Caco-2 (cell line): ENCODE data around the gene TCN2. TPM values are rescaled to one million over a fixed set of nuclear protein-coding genes. Genes with fewer than 3 reads are reported as not detected.

Source experiments
- BruUV-seq: library from RNA; stranded (reverse); fragments of 400-500 nt; replicated peaks from 2 replicates; lab custom pipeline; 2021; lab: Mats Ljungman, UMichigan
- CTCF ChIA-PET: fragments of 300-600 bp; sonication (Branson Sonifier 250); formaldehyde crosslinking; loops from one replicate; lab custom pipeline; 2022; ENCODE audit warnings: antibody characterized with exemption; lab: Charles Lee
- POLR2A ChIA-PET: fragments of 300-600 bp; sonication (Branson Sonifier 250); formaldehyde crosslinking; loops from one replicate; lab custom pipeline; 2022; ENCODE audit warnings: antibody characterized with exemption; lab: Charles Lee
- DNase-seq, 2 experiments: peaks; one replicate each; pipeline versions ENCODE4 v3.0.0 to v3.0.0-alpha.2; 2020 to 2022
- H3K27me3 ChIP-seq: replicated peaks from 2 replicates; pipeline ENCODE4 v1.6.0; 2011; ENCODE audit warnings: low read length; ENCODE audit not compliant: control insufficient read depth, insufficient read depth
- H3K36me3 ChIP-seq: 2 replicates; pipeline ENCODE4 v1.5.1; 2011; ENCODE audit warnings: low read length; ENCODE audit not compliant: control insufficient read depth, insufficient read depth
- H3K4me1 ChIP-seq: fragments of 250-450 bp; sonication (Bioruptor Pico); 2 replicates; pipeline ENCODE4 v1.5.1; 2020; ENCODE audit warnings: mild to moderate bottlenecking
- H3K4me3 ChIP-seq: 2 replicates; pipeline ENCODE4 v1.5.1; 2011; ENCODE audit warnings: low read depth, mild to moderate bottlenecking, control low read depth, low read length
- H3K9me3 ChIP-seq: fragments of 250-450 bp; sonication (Bioruptor Pico); 2 replicates; pipeline ENCODE4 v1.5.1; 2020; ENCODE audit warnings: mild to moderate bottlenecking, moderate library complexity
- H3K27ac Mint-ChIP-seq: one replicate; pipeline ENCODE4 v1.8.0; 2022; ENCODE audit warnings: mixed read lengths; ENCODE audit not compliant: unreplicated experiment
- H3K27me3 Mint-ChIP-seq: one replicate; pipeline ENCODE4 v1.8.0; 2022; ENCODE audit warnings: mixed read lengths; ENCODE audit not compliant: insufficient read depth, unreplicated experiment
- H3K36me3 Mint-ChIP-seq: one replicate; pipeline ENCODE4 v1.8.0; 2022; ENCODE audit warnings: mild to moderate bottlenecking, mixed read lengths; ENCODE audit not compliant: insufficient read depth, unreplicated experiment
- H3K4me1 Mint-ChIP-seq: one replicate; pipeline ENCODE4 v1.8.0; 2022; ENCODE audit warnings: low read depth, mixed read lengths; ENCODE audit not compliant: unreplicated experiment
- H3K4me3 Mint-ChIP-seq: one replicate; pipeline ENCODE4 v1.8.0; 2022; ENCODE audit warnings: mild to moderate bottlenecking, moderate library complexity, mixed read lengths; ENCODE audit not compliant: unreplicated experiment
- H3K9me3 Mint-ChIP-seq: one replicate; pipeline ENCODE4 v1.8.0; 2022; ENCODE audit warnings: mixed read lengths; ENCODE audit not compliant: unreplicated experiment
- intact Hi-C: fragments of 100-400 bp; cut with micrococcal nuclease; formaldehyde crosslinking; loops from one replicate; pipeline ENCODE4 v1.10.0; 2022; ENCODE audit not compliant: unreplicated experiment
- total RNA-seq: library from RNA; stranded (reverse); gene quantifications from 2 replicates; pipeline ENCODE4 v1.2.3, GENCODE V29; 2022
- TF ChIP-seq, protein P1 (sequence below), 2 experiments: fragments of 200-600 bp in 1 of 2; IDR thresholded peaks; 1 replicate in 1 of 2; 2 replicates in 1 of 2; pipeline versions ENCODE4 v1.5.1 to v1.8.0; 2011 to 2022; ENCODE audit warnings: antibody characterized with exemption in 1 of 2, control low read depth in 1 of 2, inconsistent platforms in 1 of 2, low read depth in 1 of 2, low read length in 1 of 2, mild to moderate bottlenecking in 1 of 2, moderate library complexity in 1 of 2; ENCODE audit not compliant: insufficient read depth in 1 of 2, severe bottlenecking in 1 of 2, unreplicated experiment in 1 of 2

Gene TCN2
- total RNA-seq, 1 experiment from 2014 or later: 13.8 TPM

DNA sequence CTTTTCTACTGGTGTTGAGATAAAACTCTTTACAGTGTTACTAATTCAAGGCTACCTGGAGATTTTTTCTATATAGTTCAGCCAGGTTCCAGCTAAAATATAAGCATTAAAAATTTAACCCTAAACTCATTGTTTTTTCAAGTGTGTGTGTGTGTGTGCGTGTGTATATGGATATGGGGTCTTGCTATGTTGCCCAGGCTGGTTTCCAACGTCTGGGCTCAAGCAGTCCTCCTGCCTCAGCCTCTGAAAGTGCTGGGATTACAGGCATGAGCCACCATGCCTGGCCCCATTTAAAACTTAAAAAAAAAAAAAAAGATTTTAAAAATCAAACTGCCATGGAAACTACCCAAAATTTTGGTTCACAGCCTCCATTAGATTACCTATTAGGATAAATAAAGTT, 10.8 kb upstream of the TCN2 start:
- ChIA-PET POLR2A (no interaction called here), CTCF (interaction anchor here (0.6 kb wide), 1 partner anchor 10 kb away, joined by 4 read pairs; no protein-coding TSS in a partner anchor)
- H3K9me3 ChIP-seq: no peaks in the 10 kb centered on the region
- no TSS peak for BruUV-seq
- Mint-ChIP-seq H3K4me1 (no peaks in the 10 kb centered on the region), H3K4me3 (no peak overlapping the region), H3K27me3 (peaks cover 4% of the 10 kb centered on the region), H3K36me3 (no peaks in the 10 kb centered on the region), H3K9me3 (no peaks in the 10 kb centered on the region), H3K27ac (no peak overlapping the region)
- no peaks in the 10 kb centered on the region for H3K4me1 ChIP-seq
- H3K27me3 ChIP-seq: no peaks in the 10 kb centered on the region
- intact Hi-C loops: no loop called here
- H3K36me3 ChIP-seq: no peaks in the 10 kb centered on the region
- H3K4me3 ChIP-seq: no peak overlapping the region
- TF ChIP-seq, protein P1, sequence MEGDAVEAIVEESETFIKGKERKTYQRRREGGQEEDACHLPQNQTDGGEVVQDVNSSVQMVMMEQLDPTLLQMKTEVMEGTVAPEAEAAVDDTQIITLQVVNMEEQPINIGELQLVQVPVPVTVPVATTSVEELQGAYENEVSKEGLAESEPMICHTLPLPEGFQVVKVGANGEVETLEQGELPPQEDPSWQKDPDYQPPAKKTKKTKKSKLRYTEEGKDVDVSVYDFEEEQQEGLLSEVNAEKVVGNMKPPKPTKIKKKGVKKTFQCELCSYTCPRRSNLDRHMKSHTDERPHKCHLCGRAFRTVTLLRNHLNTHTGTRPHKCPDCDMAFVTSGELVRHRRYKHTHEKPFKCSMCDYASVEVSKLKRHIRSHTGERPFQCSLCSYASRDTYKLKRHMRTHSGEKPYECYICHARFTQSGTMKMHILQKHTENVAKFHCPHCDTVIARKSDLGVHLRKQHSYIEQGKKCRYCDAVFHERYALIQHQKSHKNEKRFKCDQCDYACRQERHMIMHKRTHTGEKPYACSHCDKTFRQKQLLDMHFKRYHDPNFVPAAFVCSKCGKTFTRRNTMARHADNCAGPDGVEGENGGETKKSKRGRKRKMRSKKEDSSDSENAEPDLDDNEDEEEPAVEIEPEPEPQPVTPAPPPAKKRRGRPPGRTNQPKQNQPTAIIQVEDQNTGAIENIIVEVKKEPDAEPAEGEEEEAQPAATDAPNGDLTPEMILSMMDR (IDR thresholded peaks at IDR 0.05; ENCODE audit: insufficient read depth in 1 of 2, low read depth in 1 of 2, low read length in 1 of 2, severe bottlenecking in 1 of 2, unreplicated experiment in 1 of 2): no peak
- no peak for DNase-seq

DNA sequence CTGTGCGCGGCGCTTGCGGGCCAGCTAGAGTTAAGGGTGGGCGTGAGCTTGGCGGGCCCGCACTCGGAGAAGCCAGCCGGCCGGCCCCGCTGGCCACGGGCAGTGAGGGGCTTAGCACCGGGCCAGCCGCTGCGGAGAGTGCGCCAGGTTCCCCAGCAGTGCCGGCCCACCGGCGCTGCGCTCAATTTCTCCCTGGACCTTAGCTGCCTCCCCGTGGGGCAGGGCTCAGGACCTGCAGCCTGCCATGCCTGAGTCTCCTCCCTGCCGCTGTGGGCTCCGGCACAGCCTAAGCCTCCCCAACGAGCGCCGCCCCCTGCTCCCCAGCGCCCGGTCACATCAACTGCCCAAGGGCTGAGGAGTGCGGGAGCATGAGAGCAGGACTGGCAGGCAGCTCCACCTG, 10.1 kb upstream of the TCN2 start:
- no peaks in the 10 kb centered on the region for H3K36me3 Mint-ChIP-seq
- no peaks in the 10 kb centered on the region for H3K9me3 Mint-ChIP-seq
- Histone ChIP-seq H3K36me3 (no peaks in the 10 kb centered on the region), H3K4me1 (no peaks in the 10 kb centered on the region), H3K4me3 (no peak overlapping the region), H3K9me3 (no peaks in the 10 kb centered on the region), H3K27me3 (no peaks in the 10 kb centered on the region)
- peaks cover 4% of the 10 kb centered on the region for H3K27me3 Mint-ChIP-seq
- TF ChIP-seq, protein P1 (IDR thresholded peaks at IDR 0.05; ENCODE audit: insufficient read depth in 1 of 2, low read depth in 1 of 2, low read length in 1 of 2, severe bottlenecking in 1 of 2, unreplicated experiment in 1 of 2): no peak
- CTCF ChIA-PET: interaction anchor here (1.1 kb wide), 1 partner anchor 9 kb away, joined by 3 read pairs; no protein-coding TSS in a partner anchor
- no peak overlapping the region for H3K27ac Mint-ChIP-seq
- DNase-seq: no peak
- BruUV-seq: no TSS peak
- no peak overlapping the region for H3K4me3 Mint-ChIP-seq
- H3K4me1 Mint-ChIP-seq: no peaks in the 10 kb centered on the region
- intact Hi-C loops: no loop called here
- POLR2A ChIA-PET: interaction anchor here (0.6 kb wide), 2 partner anchors 11 to 31 kb away, joined by 3 read pairs; partner anchors contain the start of gene TCN2

DNA sequence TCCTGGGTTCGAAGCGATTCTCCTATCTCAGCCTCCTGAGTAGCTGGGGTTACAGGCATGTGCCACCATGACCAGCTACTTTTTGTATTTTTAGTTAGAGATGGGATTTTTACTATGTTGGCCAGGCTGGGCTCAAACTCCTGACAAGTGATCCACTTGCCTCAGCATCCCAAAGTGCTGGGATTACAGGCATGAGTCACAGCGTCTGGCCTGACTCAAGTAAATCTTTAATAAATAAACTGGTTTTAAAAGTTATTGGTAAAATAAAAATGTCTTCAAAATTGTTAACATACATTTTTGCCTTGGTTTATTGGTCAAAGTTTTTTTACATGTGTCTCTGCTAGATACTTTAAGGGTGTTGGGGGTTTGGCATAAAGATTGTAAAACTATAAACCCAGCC, 8.0 kb upstream of the TCN2 start:
- no peaks in the 10 kb centered on the region for H3K36me3 Mint-ChIP-seq
- no TSS peak for BruUV-seq
- no peaks in the 10 kb centered on the region for H3K4me1 Mint-ChIP-seq
- H3K4me3 Mint-ChIP-seq: no peak overlapping the region
- intact Hi-C loops: no loop called here
- CTCF ChIA-PET: no interaction called here
- H3K9me3 Mint-ChIP-seq: no peaks in the 10 kb centered on the region
- no peaks in the 10 kb centered on the region for H3K27me3 Mint-ChIP-seq
- Histone ChIP-seq H3K9me3 (no peaks in the 10 kb centered on the region), H3K27me3 (no peaks in the 10 kb centered on the region), H3K4me1 (no peaks in the 10 kb centered on the region), H3K36me3 (no peaks in the 10 kb centered on the region), H3K4me3 (no peak overlapping the region)
- no peak for DNase-seq
- TF ChIP-seq, protein P1 (IDR thresholded peaks at IDR 0.05; ENCODE audit: insufficient read depth in 1 of 2, low read depth in 1 of 2, low read length in 1 of 2, severe bottlenecking in 1 of 2, unreplicated experiment in 1 of 2): no peak
- no peak overlapping the region for H3K27ac Mint-ChIP-seq
- POLR2A ChIA-PET: no interaction called here
